CD14-positive monocyte (primary cell): Measurements from ENCODE around the gene GAP43. TPM values are rescaled to one million over a fixed set of nuclear protein-coding genes. Genes with fewer than 3 reads are reported as not detected.

Experiments used
- DNase-seq, 3 donors: peaks; one replicate each; pipeline ENCODE4 v3.0.0-alpha.2; 2011 to 2022
- H2AFZ ChIP-seq: 2 replicates; pipeline ENCODE4 v1.6.0; 2012; ENCODE audit warnings: mild to moderate bottlenecking, low read depth, low read length, inconsistent platforms; ENCODE audit not compliant: insufficient read depth, poor library complexity, severe bottlenecking
- H3K27ac ChIP-seq, 2 donors: 1 replicate in 1 of 2; 2 replicates in 1 of 2; pipeline ENCODE4 v1.5.1; 2012 to 2013; ENCODE audit warnings: low read length in 2 of 2, control low read depth in 1 of 2, inconsistent platforms in 1 of 2, low read depth in 1 of 2, mild to moderate bottlenecking in 1 of 2
- H3K27me3 ChIP-seq, 2 donors: one replicate each; pipeline versions ENCODE4 v1.6.0 to v1.6.1; 2011 to 2013; ENCODE audit warnings: low read length in 2 of 2; ENCODE audit not compliant: control insufficient read depth in 2 of 2, insufficient read depth in 2 of 2
- H3K36me3 ChIP-seq, 2 donors: replicated peaks in 1 of 2; 1 replicate in 1 of 2; 2 replicates in 1 of 2; pipeline versions ENCODE4 v1.5.1 to v1.6.1; 2012 to 2013; ENCODE audit warnings: low read length in 2 of 2, control low read depth in 1 of 2, inconsistent platforms in 1 of 2, mild to moderate bottlenecking in 1 of 2; ENCODE audit not compliant: insufficient read depth in 2 of 2, control insufficient read depth in 1 of 2
- H3K4me1 ChIP-seq, 2 donors: 1 replicate in 1 of 2; 2 replicates in 1 of 2; pipeline versions ENCODE4 v1.5.1 to v1.6.1; 2012 to 2013; ENCODE audit warnings: low read length in 2 of 2, control low read depth in 1 of 2, inconsistent platforms in 1 of 2, mild to moderate bottlenecking in 1 of 2, moderate library complexity in 1 of 2; ENCODE audit not compliant: insufficient read depth in 2 of 2, control insufficient read depth in 1 of 2
- H3K4me2 ChIP-seq: replicated peaks from 2 replicates; pipeline ENCODE3; 2012; ENCODE audit warnings: low read length, moderate library complexity, mild to moderate bottlenecking; ENCODE audit not compliant: poor library complexity, severe bottlenecking; ENCODE audit errors: extremely low read depth
- H3K4me3 ChIP-seq, 3 experiments: fragments of 200-600 bp in 1 of 3; sonication (generic) in 1 of 3; replicated peaks in 1 of 3; 1 replicate in 2 of 3; 2 replicates in 1 of 3; pipeline ENCODE4 v1.5.1; 2011 to 2013; ENCODE audit warnings: low read length in 3 of 3, mild to moderate bottlenecking in 3 of 3, control low read depth in 2 of 3, low read depth in 2 of 3, inconsistent platforms in 1 of 3, moderate library complexity in 1 of 3
- H3K79me2 ChIP-seq: 2 replicates; pipeline ENCODE4 v1.6.0; 2012; ENCODE audit warnings: mild to moderate bottlenecking, control low read depth, inconsistent platforms, low read length, moderate library complexity; ENCODE audit not compliant: insufficient read depth
- H3K9ac ChIP-seq: 2 replicates; pipeline ENCODE4 v1.6.0; 2017; ENCODE audit warnings: low read length, mild to moderate bottlenecking; ENCODE audit not compliant: insufficient read depth, poor library complexity, severe bottlenecking
- H3K9me3 ChIP-seq, 2 donors: replicated peaks in 1 of 2; 1 replicate in 1 of 2; 2 replicates in 1 of 2; pipeline versions ENCODE4 v1.5.1 to v1.6.1; 2012 to 2013; ENCODE audit warnings: low read length in 2 of 2, control low read depth in 1 of 2; ENCODE audit not compliant: control insufficient read depth in 1 of 2, insufficient read depth in 1 of 2
- H4K20me1 ChIP-seq: 2 replicates; pipeline ENCODE4 v1.6.0; 2012; ENCODE audit warnings: mild to moderate bottlenecking, low read length, control low read depth, moderate library complexity; ENCODE audit not compliant: insufficient read depth
- H3K27ac Mint-ChIP-seq, 7 donors: one replicate each; pipeline ENCODE4 v1.8.0; 2020; ENCODE audit warnings: mild to moderate bottlenecking in 7 of 7, mixed read lengths in 7 of 7, moderate library complexity in 6 of 7, inconsistent platforms in 2 of 7
- H3K27me3 Mint-ChIP-seq, 3 donors: one replicate each; pipeline ENCODE4 v1.8.0; 2021 to 2022; ENCODE audit warnings: low read depth in 3 of 3, mild to moderate bottlenecking in 3 of 3, mixed read lengths in 3 of 3, moderate library complexity in 3 of 3, inconsistent platforms in 1 of 3
- H3K36me3 Mint-ChIP-seq, 2 donors: one replicate each; pipeline ENCODE4 v1.8.0; 2020; ENCODE audit warnings: mixed read lengths in 2 of 2, inconsistent platforms in 1 of 2, mild to moderate bottlenecking in 1 of 2
- H3K4me1 Mint-ChIP-seq: one replicate; pipeline ENCODE4 v1.8.0; 2020; ENCODE audit warnings: mild to moderate bottlenecking, mixed read lengths
- H3K4me3 Mint-ChIP-seq, 2 donors: one replicate each; pipeline ENCODE4 v1.8.0; 2020; ENCODE audit warnings: mild to moderate bottlenecking in 2 of 2, mixed read lengths in 2 of 2, moderate library complexity in 1 of 2
- H3K9me3 Mint-ChIP-seq, 7 donors: one replicate each; pipeline ENCODE4 v1.8.0; 2020 to 2022; ENCODE audit warnings: mixed read lengths in 7 of 7, mild to moderate bottlenecking in 6 of 7, moderate library complexity in 6 of 7, inconsistent platforms in 2 of 7
- WGBS: methylation state at CpG from one replicate; pipeline ENCODE4 v1.1.5; 2013; ENCODE audit warnings: missing lambda C conversion rate; ENCODE audit not compliant: insufficient coverage; 5-methylcytosine and 5-hydroxymethylcytosine counted together
- intact Hi-C, 2 donors: fragments of 100-400 bp; cut with micrococcal nuclease; formaldehyde crosslinking; loops; one replicate each; pipeline versions ENCODE4 v1.15.0 to v1.15.1; 2023
- polyA plus RNA-seq, 3 donors: library from polyadenylated mRNA; depleted of rRNA in 1 of 3; unstranded in 2 of 3; stranded (reverse) in 1 of 3; fragments of 300-500 nt in 2 of 3; fragments of >200 nt in 1 of 3; fragmentation: Illumina TruSeq in 2 of 3; gene quantifications; 1 replicate in 2 of 3; 2 replicates in 1 of 3; pipeline ENCODE4 v1.2.3, GENCODE V29; 2012 to 2021
- TF ChIP-seq, protein P1 (sequence below): fragments of 200-600 bp; IDR thresholded peaks from one replicate; pipeline ENCODE4 v1.8.0; 2022; ENCODE audit warnings: antibody characterized with exemption, mild to moderate bottlenecking

GAP43 gene
- polyA plus RNA-seq, 3 donors = not detected

DNA sequence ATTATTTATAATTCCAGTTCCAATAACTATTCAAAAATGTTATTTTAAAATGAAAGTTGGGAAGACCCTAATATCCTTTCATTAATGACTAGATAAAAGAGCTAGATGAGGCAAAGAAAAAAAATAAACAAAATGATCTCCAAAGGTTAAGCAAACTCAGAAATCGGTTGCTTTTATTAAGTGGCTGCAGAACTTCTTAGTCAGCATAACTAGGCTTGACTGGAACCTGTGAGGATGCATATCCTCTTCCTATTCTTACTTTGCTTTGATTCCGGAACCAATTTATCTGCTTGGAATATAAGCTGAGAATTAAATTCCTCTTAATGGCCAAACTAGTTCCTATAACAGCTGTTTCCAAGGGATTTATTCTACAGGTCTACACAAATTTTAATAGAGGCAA is 10.7 kb downstream of the GAP43 start:
- TF ChIP-seq, protein P1, sequence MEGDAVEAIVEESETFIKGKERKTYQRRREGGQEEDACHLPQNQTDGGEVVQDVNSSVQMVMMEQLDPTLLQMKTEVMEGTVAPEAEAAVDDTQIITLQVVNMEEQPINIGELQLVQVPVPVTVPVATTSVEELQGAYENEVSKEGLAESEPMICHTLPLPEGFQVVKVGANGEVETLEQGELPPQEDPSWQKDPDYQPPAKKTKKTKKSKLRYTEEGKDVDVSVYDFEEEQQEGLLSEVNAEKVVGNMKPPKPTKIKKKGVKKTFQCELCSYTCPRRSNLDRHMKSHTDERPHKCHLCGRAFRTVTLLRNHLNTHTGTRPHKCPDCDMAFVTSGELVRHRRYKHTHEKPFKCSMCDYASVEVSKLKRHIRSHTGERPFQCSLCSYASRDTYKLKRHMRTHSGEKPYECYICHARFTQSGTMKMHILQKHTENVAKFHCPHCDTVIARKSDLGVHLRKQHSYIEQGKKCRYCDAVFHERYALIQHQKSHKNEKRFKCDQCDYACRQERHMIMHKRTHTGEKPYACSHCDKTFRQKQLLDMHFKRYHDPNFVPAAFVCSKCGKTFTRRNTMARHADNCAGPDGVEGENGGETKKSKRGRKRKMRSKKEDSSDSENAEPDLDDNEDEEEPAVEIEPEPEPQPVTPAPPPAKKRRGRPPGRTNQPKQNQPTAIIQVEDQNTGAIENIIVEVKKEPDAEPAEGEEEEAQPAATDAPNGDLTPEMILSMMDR = no peak
- Mint-ChIP-seq H3K4me3 (no peak overlapping the region), H3K27ac (no peak overlapping the region), H3K4me1 (no peaks in the 10 kb centered on the region), H3K27me3 (peaks cover 0 to 3% (median 2%) of the 10 kb centered on the region in 3 donors), H3K36me3 (no peaks in the 10 kb centered on the region), H3K9me3 (peaks cover 0 to 3% (median 2%) of the 10 kb centered on the region in 7 donors)
- H3K4me3 ChIP-seq = no peak overlapping the region
- no peaks in the 10 kb centered on the region for H3K36me3 ChIP-seq
- H2AFZ ChIP-seq = no peak overlapping the region
- H3K4me2 ChIP-seq = no peak overlapping the region
- H3K9ac ChIP-seq = no peak overlapping the region
- no peaks in the 10 kb centered on the region for H3K79me2 ChIP-seq
- no peaks in the 10 kb centered on the region for H3K27me3 ChIP-seq
- no peak overlapping the region for H3K27ac ChIP-seq
- 80% methylated on average over 1 of the region's 2 CpGs for WGBS
- no peaks in the 10 kb centered on the region for H4K20me1 ChIP-seq
- H3K9me3 ChIP-seq = no peaks in the 10 kb centered on the region
- DNase-seq = no peak
- intact Hi-C loops = no loop called here
- no peaks in the 10 kb centered on the region for H3K4me1 ChIP-seq

DNA sequence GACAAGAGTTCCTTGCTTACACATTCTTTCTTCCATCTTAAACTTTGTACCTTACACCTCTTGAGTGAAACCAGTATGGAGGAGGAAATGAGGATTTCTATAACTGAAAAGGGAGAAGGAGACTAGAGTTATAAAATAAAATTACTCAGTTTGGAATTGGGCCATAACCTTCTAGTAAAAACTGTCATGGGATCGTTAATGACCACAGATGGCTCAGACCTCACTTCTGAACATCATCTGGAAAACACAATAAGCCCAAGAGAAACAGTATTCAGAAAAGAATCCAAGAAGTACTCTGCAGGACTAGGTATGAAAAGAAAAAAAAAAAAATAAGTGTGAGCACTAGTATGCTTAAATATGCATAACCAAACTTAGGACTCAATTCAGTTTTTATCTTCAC is 12.1 kb downstream of the GAP43 start:
- WGBS = no CpG with 5 or more reads among the region's 1 CpG
- peaks cover 0 to 3% (median 2%) of the 10 kb centered on the region in 3 donors for H3K27me3 Mint-ChIP-seq
- no peaks in the 10 kb centered on the region for H4K20me1 ChIP-seq
- no peak overlapping the region for H3K27ac ChIP-seq
- H3K9me3 Mint-ChIP-seq = peaks cover 0 to 3% (median 2%) of the 10 kb centered on the region in 7 donors
- no peak overlapping the region for H3K27ac Mint-ChIP-seq
- TF ChIP-seq, protein P1 = no peak
- no peak overlapping the region for H3K4me2 ChIP-seq
- H2AFZ ChIP-seq = no peak overlapping the region
- no peak overlapping the region for H3K4me3 Mint-ChIP-seq
- no peak overlapping the region for H3K9ac ChIP-seq
- no peaks in the 10 kb centered on the region for H3K9me3 ChIP-seq
- no peak overlapping the region for H3K4me3 ChIP-seq
- no peaks in the 10 kb centered on the region for H3K27me3 ChIP-seq
- no peaks in the 10 kb centered on the region for H3K36me3 Mint-ChIP-seq
- H3K36me3 ChIP-seq = no peaks in the 10 kb centered on the region
- no peaks in the 10 kb centered on the region for H3K4me1 Mint-ChIP-seq
- intact Hi-C loops = no loop called here
- H3K79me2 ChIP-seq = no peaks in the 10 kb centered on the region
- no peak for DNase-seq
- no peaks in the 10 kb centered on the region for H3K4me1 ChIP-seq
